Colon (tissue), 2 donors: ENCODE measurements around the gene SGO2.

Experiments used
- FAIRE-seq: peaks from 2 replicates; lab custom pipeline; 2012; peaks lifted over from hg19 to GRCh38; lab: Jason Lieb, UNC
- donor health status: control.
- donor health status: control.

Gene SGO2, protein sequence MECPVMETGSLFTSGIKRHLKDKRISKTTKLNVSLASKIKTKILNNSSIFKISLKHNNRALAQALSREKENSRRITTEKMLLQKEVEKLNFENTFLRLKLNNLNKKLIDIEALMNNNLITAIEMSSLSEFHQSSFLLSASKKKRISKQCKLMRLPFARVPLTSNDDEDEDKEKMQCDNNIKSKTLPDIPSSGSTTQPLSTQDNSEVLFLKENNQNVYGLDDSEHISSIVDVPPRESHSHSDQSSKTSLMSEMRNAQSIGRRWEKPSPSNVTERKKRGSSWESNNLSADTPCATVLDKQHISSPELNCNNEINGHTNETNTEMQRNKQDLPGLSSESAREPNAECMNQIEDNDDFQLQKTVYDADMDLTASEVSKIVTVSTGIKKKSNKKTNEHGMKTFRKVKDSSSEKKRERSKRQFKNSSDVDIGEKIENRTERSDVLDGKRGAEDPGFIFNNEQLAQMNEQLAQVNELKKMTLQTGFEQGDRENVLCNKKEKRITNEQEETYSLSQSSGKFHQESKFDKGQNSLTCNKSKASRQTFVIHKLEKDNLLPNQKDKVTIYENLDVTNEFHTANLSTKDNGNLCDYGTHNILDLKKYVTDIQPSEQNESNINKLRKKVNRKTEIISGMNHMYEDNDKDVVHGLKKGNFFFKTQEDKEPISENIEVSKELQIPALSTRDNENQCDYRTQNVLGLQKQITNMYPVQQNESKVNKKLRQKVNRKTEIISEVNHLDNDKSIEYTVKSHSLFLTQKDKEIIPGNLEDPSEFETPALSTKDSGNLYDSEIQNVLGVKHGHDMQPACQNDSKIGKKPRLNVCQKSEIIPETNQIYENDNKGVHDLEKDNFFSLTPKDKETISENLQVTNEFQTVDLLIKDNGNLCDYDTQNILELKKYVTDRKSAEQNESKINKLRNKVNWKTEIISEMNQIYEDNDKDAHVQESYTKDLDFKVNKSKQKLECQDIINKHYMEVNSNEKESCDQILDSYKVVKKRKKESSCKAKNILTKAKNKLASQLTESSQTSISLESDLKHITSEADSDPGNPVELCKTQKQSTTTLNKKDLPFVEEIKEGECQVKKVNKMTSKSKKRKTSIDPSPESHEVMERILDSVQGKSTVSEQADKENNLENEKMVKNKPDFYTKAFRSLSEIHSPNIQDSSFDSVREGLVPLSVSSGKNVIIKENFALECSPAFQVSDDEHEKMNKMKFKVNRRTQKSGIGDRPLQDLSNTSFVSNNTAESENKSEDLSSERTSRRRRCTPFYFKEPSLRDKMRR

GRCh38 chr2:200525882-200526651 lies at the start of gene SGO2:
SGO2 (plus strand) TSS chr2:200526207; CDS start chr2:200532976, 6,769 bp downstream.
- FAIRE-seq = peak; percentile 18

- FAIRE-seq = no peak
Measured at GRCh38 chr2:200476836-200477235, 49.2 kb upstream of the SGO2 start.

DNA sequence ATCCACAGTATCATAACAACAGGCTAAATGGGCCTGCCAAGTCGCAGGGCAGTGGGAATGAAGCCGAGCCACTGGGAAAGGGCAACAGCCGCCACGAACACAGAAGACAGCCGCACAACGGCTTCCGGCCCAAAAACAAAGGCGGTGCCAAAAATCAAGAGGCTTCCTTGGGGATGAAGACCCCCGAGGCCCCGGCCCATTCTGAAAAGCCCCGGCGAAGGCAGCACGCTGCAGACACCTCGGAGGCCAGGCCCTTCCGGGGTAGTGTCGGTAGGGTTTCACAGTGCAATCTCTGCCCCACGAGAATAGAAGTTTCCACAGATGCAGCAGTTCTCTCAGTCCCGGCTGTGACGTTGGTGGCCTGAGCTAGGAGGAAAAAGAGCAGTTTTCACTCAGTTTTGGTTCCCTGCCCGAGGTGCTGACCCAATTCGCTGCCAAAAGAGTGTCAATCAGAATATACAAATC lies 48.3 kb upstream of the SGO2 start:
- no peak for FAIRE-seq

DNA sequence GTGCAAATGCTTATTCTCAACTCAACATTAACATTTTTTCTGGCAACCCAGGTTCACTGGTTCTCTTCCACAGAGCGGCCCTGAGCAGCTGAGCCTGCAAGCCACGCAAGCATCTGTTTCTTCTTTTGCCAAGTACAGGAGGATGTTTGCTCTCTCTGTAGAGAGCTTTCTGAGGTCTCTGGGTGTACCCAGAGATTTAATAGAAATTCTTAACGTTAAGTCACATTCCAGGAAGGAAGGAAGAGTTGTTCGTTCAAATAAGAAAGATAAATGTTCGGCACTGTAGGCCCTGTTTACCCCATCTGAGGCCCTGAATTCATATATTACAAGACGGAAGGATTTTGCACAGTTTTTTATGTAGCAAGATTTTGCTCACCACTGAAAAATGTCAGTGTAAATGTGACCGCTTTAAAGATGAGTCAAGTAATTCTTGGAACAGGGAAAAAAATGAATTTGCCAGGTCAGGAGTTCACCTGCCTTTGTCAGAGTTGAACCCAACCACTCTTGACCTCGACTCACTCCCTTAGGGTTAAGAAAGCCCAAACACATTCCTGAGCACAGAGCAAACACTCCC lies 46.2 kb upstream of the SGO2 start:
- no peak for FAIRE-seq

DNA sequence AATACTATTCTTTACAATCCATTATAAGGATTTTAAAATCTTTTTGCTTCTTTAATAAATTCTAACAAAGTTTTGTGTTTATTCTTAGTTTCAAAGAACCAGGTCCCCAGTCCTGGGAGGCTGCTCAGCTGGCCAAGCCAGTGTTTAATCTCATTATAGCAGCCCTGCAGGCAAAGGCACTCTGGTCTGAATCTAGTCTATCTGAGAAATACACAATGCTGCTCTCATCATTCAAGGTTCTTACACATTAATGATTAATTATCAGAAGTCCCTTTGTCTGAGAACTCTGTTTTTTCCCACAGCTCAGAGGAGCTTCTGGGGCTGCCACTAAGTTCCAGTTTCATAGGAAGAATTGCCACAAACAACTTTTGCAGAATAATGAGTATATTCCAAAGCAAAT lies 43.8 kb upstream of the SGO2 start:
- no peak for FAIRE-seq

DNA sequence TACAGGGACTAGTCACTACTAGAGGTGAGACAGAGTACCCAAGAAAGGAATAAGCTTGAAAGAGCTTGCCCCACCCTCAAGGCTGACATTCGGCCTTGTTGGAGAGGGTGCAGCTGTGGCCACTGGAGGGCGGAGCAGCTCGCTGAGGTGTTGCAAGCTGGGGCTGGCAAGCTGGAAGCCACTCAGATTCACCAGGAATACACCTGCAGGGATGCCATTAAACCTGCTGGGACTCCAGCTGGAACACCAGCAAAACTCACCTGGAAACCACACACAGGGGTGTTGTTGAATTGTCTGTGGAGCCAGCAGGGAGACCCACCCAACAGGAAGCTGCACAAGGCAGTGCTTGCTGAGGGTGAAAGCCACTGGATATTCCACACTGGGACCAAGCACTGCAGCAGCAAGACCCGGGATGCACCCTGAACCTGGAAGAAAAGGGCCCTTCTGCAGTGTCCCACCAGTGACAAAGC lies 42.2 kb upstream of the SGO2 start:
- no peak for FAIRE-seq

- no peak for FAIRE-seq
Measured at GRCh38 chr2:200484934-200485333, 41.1 kb upstream of the SGO2 start.

DNA sequence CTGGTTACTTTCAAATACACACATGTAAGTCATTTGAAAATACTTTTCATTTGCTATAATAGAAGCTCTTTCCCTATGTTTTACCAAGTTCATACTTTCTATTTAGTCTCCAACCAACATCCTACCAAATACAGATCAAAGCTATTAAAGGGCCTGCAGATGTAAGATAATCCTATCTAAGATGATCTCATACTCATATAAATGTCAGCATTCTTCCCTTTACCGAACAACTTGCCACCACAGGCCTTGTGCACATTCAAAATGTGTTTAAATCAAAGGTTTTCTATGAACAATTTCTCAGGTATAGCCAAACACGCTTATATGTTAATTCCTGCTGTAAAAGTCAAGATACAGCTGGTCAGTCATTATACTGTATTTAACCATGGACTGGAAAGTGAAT lies 39.5 kb upstream of the SGO2 start:
- no peak for FAIRE-seq

DNA sequence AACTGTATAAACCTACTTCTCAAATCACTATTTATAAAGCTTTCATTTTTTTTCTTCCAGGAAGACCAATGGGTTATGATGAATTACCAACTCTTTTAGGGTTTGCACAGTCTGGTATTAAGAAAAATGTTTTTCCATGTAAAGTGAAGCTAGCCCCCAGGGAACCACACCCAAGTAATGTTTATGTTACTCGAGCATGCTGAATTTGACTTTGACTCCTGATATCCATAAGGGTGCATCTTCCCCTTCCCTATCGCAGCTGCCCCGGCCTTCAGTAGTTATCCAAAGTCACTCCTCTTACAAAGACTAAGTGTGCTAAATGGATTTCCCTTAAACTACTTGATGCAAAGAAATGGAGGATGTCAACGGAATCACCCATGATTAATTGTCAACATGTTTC lies 37.8 kb upstream of the SGO2 start:
- no peak for FAIRE-seq

GRCh38 chr2:200490001-200490400 lies 36.0 kb upstream of the SGO2 start:
- FAIRE-seq = no peak

DNA sequence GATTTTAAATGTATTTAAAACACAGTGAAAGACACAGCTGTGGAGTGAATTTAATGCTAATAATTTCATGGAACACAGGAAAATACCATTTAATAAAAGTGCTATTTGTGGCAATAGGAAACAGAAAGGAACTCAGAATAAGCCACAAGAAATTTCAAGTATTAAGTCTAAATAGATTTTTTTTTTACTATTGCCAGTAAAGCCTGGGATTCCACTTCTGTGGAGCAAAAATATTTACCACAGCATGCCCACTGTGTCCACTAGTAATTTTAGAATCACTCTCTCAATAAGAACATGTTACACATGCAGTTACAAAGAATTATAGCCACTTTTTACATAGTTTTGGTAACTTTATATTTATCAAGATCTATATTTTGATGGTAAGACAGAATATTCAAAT lies 33.4 kb upstream of the SGO2 start:
- FAIRE-seq = no peak

- FAIRE-seq = no peak
Measured at GRCh38 chr2:200494048-200494447, 32.0 kb upstream of the SGO2 start.

- no peak for FAIRE-seq
Measured at GRCh38 chr2:200496696-200497095, 29.3 kb upstream of the SGO2 start.

- no peak for FAIRE-seq
Measured at GRCh38 chr2:200498402-200499162, 27.4 kb upstream of the SGO2 start.

DNA sequence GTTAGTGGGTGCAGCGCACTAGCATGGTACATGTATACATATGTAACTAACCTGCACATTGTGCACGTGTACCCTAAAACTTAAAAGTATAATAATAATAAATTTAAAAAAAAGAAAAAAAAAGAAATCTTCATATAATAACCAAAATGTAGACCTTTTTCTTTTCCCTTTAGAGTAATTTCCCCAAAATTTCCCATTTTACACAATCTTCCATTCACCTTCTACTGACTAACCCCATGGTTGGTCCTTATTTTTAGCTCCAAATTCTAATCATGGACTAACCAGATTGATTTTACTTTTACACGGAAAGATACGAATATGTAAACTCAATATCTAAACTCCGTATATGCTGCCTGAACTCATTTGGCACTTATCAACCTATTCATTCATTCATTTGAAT lies 23.8 kb upstream of the SGO2 start:
- no peak for FAIRE-seq

DNA sequence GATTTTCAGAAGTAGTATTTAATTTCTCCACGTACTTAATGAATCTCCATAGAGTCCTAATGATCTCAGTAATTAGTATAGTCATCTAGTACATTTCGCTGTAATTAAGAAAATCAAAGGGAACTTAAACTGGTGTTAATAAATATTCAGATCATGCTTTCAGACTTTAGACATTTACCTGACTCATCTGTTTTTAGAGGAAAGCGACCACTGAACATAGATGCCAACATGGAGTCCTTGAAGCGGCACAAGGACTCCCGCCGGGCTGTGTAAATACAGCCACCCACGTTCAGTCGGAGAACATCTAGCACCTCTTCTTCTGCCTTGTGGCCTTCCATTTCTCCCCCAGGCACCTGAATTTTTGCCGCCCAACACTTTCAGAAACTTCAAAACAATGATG lies 19.3 kb upstream of the SGO2 start:
- FAIRE-seq = no peak

DNA sequence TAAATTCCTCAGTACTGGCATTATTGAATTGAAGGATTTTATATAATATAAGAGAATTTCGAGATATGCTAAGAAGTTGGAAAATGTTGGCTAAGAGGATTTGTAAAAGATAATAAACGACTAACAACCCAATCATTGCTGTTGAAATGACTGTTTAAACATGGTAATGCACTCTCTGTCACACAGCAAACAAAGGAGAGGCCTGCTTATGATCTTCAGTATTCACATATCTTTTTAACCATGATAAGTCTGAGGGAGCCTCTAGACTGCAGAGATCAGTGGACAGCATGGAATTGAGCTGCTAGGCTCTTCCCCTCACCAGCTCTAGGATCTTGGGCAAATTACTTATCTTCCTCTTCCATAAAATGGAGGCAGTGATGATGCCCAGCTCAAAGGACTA lies 18.8 kb upstream of the SGO2 start:
- no peak for FAIRE-seq

DNA sequence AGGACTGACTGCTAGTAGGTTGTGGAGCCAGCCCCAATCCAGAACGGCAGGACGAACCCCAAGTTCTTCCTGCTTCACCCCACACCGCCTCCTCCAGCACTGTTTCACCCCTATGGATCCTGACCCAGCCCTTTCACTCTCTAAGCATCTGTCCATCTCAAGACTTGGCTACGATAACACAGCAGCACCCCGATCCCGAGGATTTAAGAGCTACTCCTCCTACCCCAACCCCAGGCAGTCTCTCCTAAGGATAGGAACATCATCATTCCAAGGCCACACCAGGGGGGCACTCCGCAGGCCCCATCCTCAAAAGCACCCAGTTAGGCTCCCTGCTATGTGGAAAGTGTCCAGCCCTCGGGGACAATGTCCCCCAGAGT lies 16.8 kb upstream of the SGO2 start:
- FAIRE-seq = no peak

GRCh38 chr2:200509612-200510433 lies 16.2 kb upstream of the SGO2 start, which contains the start of gene KCTD18:
KCTD18 (minus strand) TSS chr2:200510068; CDS start chr2:200507016, 3,052 bp downstream.
- FAIRE-seq = no peak
